Right lobe of liver (tissue), 4 donors: Measurements from ENCODE around the gene DTNB.

ENCODE experiments used
- POLR2A ChIP-seq: fragments of 450-650 bp; IDR thresholded peaks from one replicate; pipeline ENCODE4 v1.6.1; 2017; ENCODE audit warnings: antibody characterized with exemption, mild to moderate bottlenecking
- TF ChIP-seq, protein P1 (sequence below), 4 donors: fragments of 200-600 bp in 3 of 4; fragments of 450-650 bp in 1 of 4; IDR thresholded peaks; one replicate each; pipeline versions ENCODE4 v1.5.1 to v1.8.0; 2016 to 2022; ENCODE audit warnings: antibody characterized with exemption in 4 of 4, mild to moderate bottlenecking in 2 of 4
- donor health status: DM: no; HTN: no; CAD: no.
- donor health status: DM: no; HTN: no; CAD: no.
- donor health status: DM: no; HTN: yes; CAD: no.

DNA sequence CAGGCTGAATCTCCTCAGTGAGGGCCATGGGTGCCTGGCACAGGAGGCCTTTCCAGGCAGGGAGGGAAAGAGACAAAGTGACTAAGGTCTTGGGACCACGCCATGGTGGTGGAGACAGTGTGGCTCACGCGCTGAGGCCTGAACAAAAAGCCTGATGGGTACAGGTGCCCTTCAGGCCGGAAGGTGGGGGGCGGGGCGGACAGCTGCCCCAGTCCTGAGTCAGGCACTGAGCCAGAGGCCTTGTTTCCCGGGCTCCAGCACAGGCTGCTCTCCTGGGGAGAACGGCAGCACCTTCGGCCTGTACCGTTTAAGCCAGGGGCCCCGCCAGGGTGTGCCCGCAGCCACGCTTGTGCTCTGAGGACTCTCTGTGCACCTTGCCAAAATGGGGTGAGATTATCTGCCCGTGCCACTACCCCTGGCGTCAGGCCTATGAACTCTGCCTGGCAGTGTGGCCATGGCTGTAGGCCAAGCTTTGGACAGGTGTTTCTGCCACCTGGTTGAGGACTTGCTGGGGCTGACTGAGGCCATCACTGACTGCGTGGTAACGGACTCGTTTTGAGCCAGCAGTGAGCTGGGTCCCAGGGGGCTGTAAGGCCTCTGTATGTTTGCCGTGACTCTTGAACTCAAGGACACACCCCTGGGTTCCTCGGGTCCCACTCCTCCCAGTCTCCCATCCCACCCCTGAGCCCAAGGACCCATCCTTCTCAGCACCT lies 300.0 kb downstream of the DTNB start:
- TF ChIP-seq, protein P1, sequence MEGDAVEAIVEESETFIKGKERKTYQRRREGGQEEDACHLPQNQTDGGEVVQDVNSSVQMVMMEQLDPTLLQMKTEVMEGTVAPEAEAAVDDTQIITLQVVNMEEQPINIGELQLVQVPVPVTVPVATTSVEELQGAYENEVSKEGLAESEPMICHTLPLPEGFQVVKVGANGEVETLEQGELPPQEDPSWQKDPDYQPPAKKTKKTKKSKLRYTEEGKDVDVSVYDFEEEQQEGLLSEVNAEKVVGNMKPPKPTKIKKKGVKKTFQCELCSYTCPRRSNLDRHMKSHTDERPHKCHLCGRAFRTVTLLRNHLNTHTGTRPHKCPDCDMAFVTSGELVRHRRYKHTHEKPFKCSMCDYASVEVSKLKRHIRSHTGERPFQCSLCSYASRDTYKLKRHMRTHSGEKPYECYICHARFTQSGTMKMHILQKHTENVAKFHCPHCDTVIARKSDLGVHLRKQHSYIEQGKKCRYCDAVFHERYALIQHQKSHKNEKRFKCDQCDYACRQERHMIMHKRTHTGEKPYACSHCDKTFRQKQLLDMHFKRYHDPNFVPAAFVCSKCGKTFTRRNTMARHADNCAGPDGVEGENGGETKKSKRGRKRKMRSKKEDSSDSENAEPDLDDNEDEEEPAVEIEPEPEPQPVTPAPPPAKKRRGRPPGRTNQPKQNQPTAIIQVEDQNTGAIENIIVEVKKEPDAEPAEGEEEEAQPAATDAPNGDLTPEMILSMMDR (IDR thresholded peaks at IDR 0.05), result peak in 2 of 4 donors; percentile 16 to 26
- TF ChIP-seq POLR2A, result no peak
